Frontal cortex (tissue), 4 donors: ENCODE results near the gene SOAT2. TPM values are rescaled to one million over a fixed set of nuclear protein-coding genes. Genes with fewer than 3 reads are reported as not detected.
A peak's percentile ranks its signal among the peaks of the same experiment; 100 is the strongest.

Experiments used
- DNase-seq, 2 donors: peaks; one replicate each; pipeline ENCODE4 v3.0.0; 2012; ENCODE audit warnings: low spot score in 2 of 2
- FAIRE-seq: peaks from 2 replicates; lab custom pipeline; 2012; peaks lifted over from hg19 to GRCh38; lab: Jason Lieb, UNC
- total RNA-seq: library from RNA; depleted of rRNA; stranded (reverse); fragments of >200 nt; gene quantifications from one replicate; pipeline ENCODE4 v1.2.3, GENCODE V29; 2014
- donor health status: control.
- donor health status: control.
- donor health status: control.

Gene SOAT2
- total RNA-seq: under 0.01 TPM

- no peak for DNase-seq
- no peak for FAIRE-seq
Measured at GRCh38 chr12:53102883-53103807, at the start of gene SOAT2. Gene SOAT2 (plus strand): TSS chr12:53103486. CDS start chr12:53103578, 92 bp downstream.

- FAIRE-seq (no peak), DNase-seq (peak; percentile 87 to 88)
Measured at GRCh38 chr12:53054112-53054878, 49.0 kb upstream of the SOAT2 start.

- FAIRE-seq: no peak
- DNase-seq: no peak
Measured at GRCh38 chr12:53055471-53056266, 47.6 kb upstream of the SOAT2 start.

GRCh38 chr12:53056296-53056695 is 47.0 kb upstream of the SOAT2 start:
- no peak for DNase-seq
- FAIRE-seq: no peak

GRCh38 chr12:53056901-53057300 is 46.4 kb upstream of the SOAT2 start:
- FAIRE-seq: no peak
- no peak for DNase-seq

GRCh38 chr12:53057816-53058500 is 45.3 kb upstream of the SOAT2 start:
- DNase-seq (no peak), FAIRE-seq (no peak)

- DNase-seq (no peak), FAIRE-seq (no peak)
Measured at GRCh38 chr12:53058674-53059433, 44.4 kb upstream of the SOAT2 start.

- no peak for DNase-seq
Measured at GRCh38 chr12:53059434-53060063, 43.7 kb upstream of the SOAT2 start.

GRCh38 chr12:53060064-53060720 is 43.1 kb upstream of the SOAT2 start:
- no peak for DNase-seq

More at GRCh38 chr12:53059434-53060063, 43.7 kb upstream of the SOAT2 start:
- FAIRE-seq: no peak

GRCh38 chr12:53060721-53061276 is 42.5 kb upstream of the SOAT2 start:
- DNase-seq (no peak), FAIRE-seq (no peak)

More at GRCh38 chr12:53060064-53060720, 43.1 kb upstream of the SOAT2 start:
- FAIRE-seq: no peak

- FAIRE-seq (no peak), DNase-seq (no peak)
Measured at GRCh38 chr12:53061404-53062010, 41.8 kb upstream of the SOAT2 start.

GRCh38 chr12:53062011-53062961 is 41.0 kb upstream of the SOAT2 start:
- no peak for DNase-seq
- FAIRE-seq: no peak

GRCh38 chr12:53062977-53063707 is 40.1 kb upstream of the SOAT2 start:
- DNase-seq (no peak), FAIRE-seq (no peak)

- FAIRE-seq (no peak), DNase-seq (no peak)
Measured at GRCh38 chr12:53063708-53064612, 39.3 kb upstream of the SOAT2 start.
